H1 (cell line): ENCODE data around the gene HS3ST3B1. TPM values are rescaled to one million over a fixed set of nuclear protein-coding genes. Genes with fewer than 3 reads are reported as not detected.

ENCODE experiments used
- CTCF ChIA-PET: fragments of 300-600 bp; sonication (Branson Sonifier 250); formaldehyde crosslinking; loops from one replicate; lab custom pipeline; 2021; ENCODE audit not compliant: partially characterized antibody; lab: Charles Lee
- POLR2A ChIA-PET: fragments of 300-600 bp; sonication (Branson Sonifier 250); formaldehyde crosslinking; loops from one replicate; lab custom pipeline; 2021; ENCODE audit warnings: inconsistent platforms; ENCODE audit not compliant: partially characterized antibody; lab: Charles Lee
- DNase-seq, 2 experiments: peaks; one replicate each; pipeline versions ENCODE4 v3.0.0 to v3.0.0-alpha.2; 2010 to 2022; ENCODE audit warnings: low spot score in 2 of 2, low read depth in 1 of 2, mixed read lengths in 1 of 2
- FAIRE-seq: peaks from 2 replicates; lab custom pipeline; 2011; peaks lifted over from hg19 to GRCh38; lab: Jason Lieb, UNC
- H2AFZ ChIP-seq: 2 replicates; pipeline ENCODE4 v1.8.1; 2012; ENCODE audit warnings: low read length, inconsistent platforms
- H2AK5ac ChIP-seq: 2 replicates; pipeline ENCODE4 v1.6.1; 2013; ENCODE audit warnings: low read depth, low read length
- H2BK120ac ChIP-seq: replicated peaks from 2 replicates; pipeline ENCODE3; 2013; ENCODE audit warnings: low read depth, low read length, inconsistent platforms
- H2BK12ac ChIP-seq: 2 replicates; pipeline ENCODE4 v1.6.1; 2013; ENCODE audit warnings: low read depth, low read length
- H2BK15ac ChIP-seq: 2 replicates; pipeline ENCODE4 v1.6.1; 2013; ENCODE audit warnings: low read length
- H2BK20ac ChIP-seq: 2 replicates; pipeline ENCODE4 v1.6.1; 2013; ENCODE audit warnings: low read length
- H2BK5ac ChIP-seq: 2 replicates; pipeline ENCODE4 v1.6.1; 2013; ENCODE audit warnings: low read depth, low read length
- H3K14ac ChIP-seq: 2 replicates; pipeline ENCODE4 v1.6.1; 2013; ENCODE audit warnings: inconsistent platforms; ENCODE audit not compliant: insufficient read length
- H3K18ac ChIP-seq: 2 replicates; pipeline ENCODE4 v1.6.1; 2013; ENCODE audit warnings: low read length; ENCODE audit errors: extremely low read depth
- H3K23ac ChIP-seq: 2 replicates; pipeline ENCODE4 v1.6.1; 2013; ENCODE audit warnings: inconsistent platforms; ENCODE audit not compliant: insufficient read length
- H3K23me2 ChIP-seq: 2 replicates; pipeline ENCODE4 v1.6.1; 2013; ENCODE audit warnings: low read depth, low read length
- H3K27ac ChIP-seq: 2 replicates; pipeline ENCODE4 v1.6.1; 2011; ENCODE audit warnings: low read depth, low read length, inconsistent platforms
- H3K27me3 ChIP-seq, 4 experiments: replicated peaks in 1 of 4; 1 replicate in 1 of 4; 2 replicates in 3 of 4; pipeline versions ENCODE4 v1.6.1 to v1.8.1; 2011 to 2013; ENCODE audit warnings: low read length in 3 of 4, mild to moderate bottlenecking in 3 of 4, inconsistent platforms in 2 of 4, mixed read lengths in 2 of 4, moderate library complexity in 1 of 4; ENCODE audit not compliant: control insufficient read depth in 3 of 4, insufficient read depth in 3 of 4; ENCODE audit errors: extremely low read depth in 1 of 4
- H3K36me3 ChIP-seq, 4 experiments: 2 replicates each; pipeline versions ENCODE4 v1.6.1 to v1.8.1; 2011 to 2013; ENCODE audit warnings: mild to moderate bottlenecking in 4 of 4, low read length in 3 of 4, moderate library complexity in 2 of 4, control low read depth in 1 of 4, inconsistent platforms in 1 of 4; ENCODE audit not compliant: insufficient read depth in 4 of 4, control insufficient read depth in 2 of 4
- H3K4ac ChIP-seq: replicated peaks from 2 replicates; pipeline ENCODE3; 2013; ENCODE audit warnings: low read length, low read depth, mixed read lengths, inconsistent platforms; ENCODE audit not compliant: insufficient read length
- H3K4me1 ChIP-seq, 4 experiments: replicated peaks in 1 of 4; 1 replicate in 1 of 4; 2 replicates in 3 of 4; pipeline versions ENCODE4 v1.6.1 to v1.8.1; 2011 to 2013; ENCODE audit warnings: low read length in 3 of 4, inconsistent platforms in 2 of 4, mixed read lengths in 1 of 4; ENCODE audit not compliant: insufficient read depth in 4 of 4, control insufficient read depth in 3 of 4
- H3K4me2 ChIP-seq, 2 experiments: 2 replicates each; pipeline versions ENCODE4 v1.6.1 to v1.8.1; 2011 to 2013; ENCODE audit warnings: low read depth in 2 of 2, low read length in 2 of 2, control low read depth in 1 of 2, inconsistent platforms in 1 of 2, mild to moderate bottlenecking in 1 of 2; ENCODE audit not compliant: insufficient read depth in 1 of 2
- H3K4me3 ChIP-seq, 4 experiments: fragments of 200-600, 300-600 bp in 1 of 4; sonication (generic), shearing (Covaris generic), sonication (Bioruptor Twin) in 1 of 4; 2 replicates each; pipeline versions ENCODE4 v1.5.1 to v1.8.1; 2011 to 2016; ENCODE audit warnings: low read length in 4 of 4, low read depth in 3 of 4, control low read depth in 2 of 4, inconsistent platforms in 2 of 4, mild to moderate bottlenecking in 2 of 4, mixed read lengths in 1 of 4, moderate library complexity in 1 of 4; ENCODE audit not compliant: insufficient read depth in 2 of 4; ENCODE audit errors: extremely low read depth in 1 of 4
- H3K56ac ChIP-seq: replicated peaks from 2 replicates; pipeline ENCODE3; 2013; ENCODE audit warnings: low read depth, mild to moderate bottlenecking, mixed read lengths, low read length, inconsistent platforms; ENCODE audit not compliant: insufficient read length
- H3K79me1 ChIP-seq: 2 replicates; pipeline ENCODE4 v1.6.1; 2013; ENCODE audit warnings: low read depth, low read length, control low read depth
- H3K79me2 ChIP-seq, 2 experiments: 2 replicates each; pipeline versions ENCODE4 v1.6.1 to v1.8.1; 2012 to 2013; ENCODE audit warnings: low read length in 2 of 2, mild to moderate bottlenecking in 2 of 2, inconsistent platforms in 1 of 2; ENCODE audit not compliant: insufficient read depth in 2 of 2, control insufficient read depth in 1 of 2
- H3K9ac ChIP-seq, 4 experiments: replicated peaks in 1 of 4; 1 replicate in 1 of 4; 2 replicates in 3 of 4; pipeline versions ENCODE4 v1.6.1 to v1.8.1; 2011 to 2013; ENCODE audit warnings: low read depth in 3 of 4, low read length in 3 of 4, control low read depth in 2 of 4, mild to moderate bottlenecking in 2 of 4, moderate library complexity in 2 of 4, inconsistent platforms in 1 of 4; ENCODE audit errors: extremely low read depth in 1 of 4
- H3K9me3 ChIP-seq, 2 experiments: 2 replicates each; pipeline versions ENCODE4 v1.6.1 to v1.8.1; 2012 to 2013; ENCODE audit warnings: mild to moderate bottlenecking in 2 of 2, moderate library complexity in 2 of 2, control low read depth in 1 of 2, inconsistent platforms in 1 of 2, low read depth in 1 of 2, low read length in 1 of 2, mixed read lengths in 1 of 2; ENCODE audit not compliant: insufficient read depth in 2 of 2
- H4K20me1 ChIP-seq, 2 experiments: replicated peaks in 1 of 2; 2 replicates each; pipeline versions ENCODE3 to v1.8.1; 2011 to 2013; ENCODE audit warnings: inconsistent platforms in 2 of 2, low read length in 2 of 2, mild to moderate bottlenecking in 1 of 2; ENCODE audit not compliant: insufficient read depth in 2 of 2, control insufficient read depth in 1 of 2
- H4K5ac ChIP-seq: 2 replicates; pipeline ENCODE4 v1.6.1; 2013; ENCODE audit warnings: low read length, low read depth, mixed read lengths, inconsistent platforms; ENCODE audit not compliant: insufficient read length
- H4K8ac ChIP-seq: 2 replicates; pipeline ENCODE4 v1.8.0; 2013; ENCODE audit warnings: mild to moderate bottlenecking, moderate library complexity, low read length, inconsistent platforms; ENCODE audit not compliant: insufficient read depth; ENCODE audit errors: extremely low read depth
- H4K91ac ChIP-seq: replicated peaks from 2 replicates; pipeline ENCODE3; 2013; ENCODE audit warnings: low read length, mixed read lengths, inconsistent platforms; ENCODE audit not compliant: insufficient read length
- CBX5 ChIP-seq: fragments of 300-800, 300-1000 bp; sonication (generic); IDR thresholded peaks from 2 replicates; pipeline ENCODE4 v1.7.1; 2016; ENCODE audit warnings: antibody characterized with exemption, low read length, low read depth
- CEBPB ChIP-seq: IDR thresholded peaks from 2 replicates; pipeline ENCODE4 v1.6.1; 2012; ENCODE audit warnings: low read depth, low read length
- FOSL1 ChIP-seq: IDR thresholded peaks from 2 replicates; pipeline ENCODE4 v1.6.1; 2011; ENCODE audit warnings: mild to moderate bottlenecking, low read depth, low read length, moderate library complexity; ENCODE audit not compliant: insufficient read depth
- GABPA ChIP-seq: IDR thresholded peaks from 2 replicates; pipeline ENCODE4 v1.6.1; 2011; ENCODE audit warnings: mild to moderate bottlenecking, low read length, moderate library complexity, borderline replicate concordance; ENCODE audit not compliant: insufficient read depth
- KDM4A ChIP-seq: IDR thresholded peaks from one replicate; pipeline ENCODE4 v1.7.1; 2012; ENCODE audit warnings: low read depth, mild to moderate bottlenecking, moderate library complexity, low read length, inconsistent platforms; ENCODE audit not compliant: severe bottlenecking
- NANOG ChIP-seq: IDR thresholded peaks from 2 replicates; pipeline ENCODE4 v1.6.1; 2011; ENCODE audit warnings: low read length, low read depth, mild to moderate bottlenecking, inconsistent platforms; ENCODE audit not compliant: insufficient read depth, poor library complexity, severe bottlenecking
- NRF1 ChIP-seq: IDR thresholded peaks from 2 replicates; pipeline ENCODE4 v1.6.1; 2011; ENCODE audit warnings: mild to moderate bottlenecking, low read depth, low read length, improper control_type of control experiment
- RAD21 ChIP-seq, 2 experiments: IDR thresholded peaks in 1 of 2; conservative IDR thresholded peaks in 1 of 2; 2 replicates each; pipeline ENCODE4 v1.6.1; 2011; ENCODE audit warnings: low read depth in 2 of 2, low read length in 2 of 2, improper control_type of control experiment in 1 of 2, inconsistent platforms in 1 of 2, mild to moderate bottlenecking in 1 of 2, moderate library complexity in 1 of 2
- RBBP5 ChIP-seq: IDR thresholded peaks from 2 replicates; pipeline ENCODE4 v1.7.1; 2012; ENCODE audit warnings: low read depth, mild to moderate bottlenecking, inconsistent platforms, low read length, moderate library complexity, borderline replicate concordance
- SIX5 ChIP-seq: IDR thresholded peaks from 2 replicates; pipeline ENCODE4 v1.6.1; 2011; ENCODE audit warnings: mild to moderate bottlenecking, low read depth, low read length
- TAF1 ChIP-seq: IDR thresholded peaks from 2 replicates; pipeline ENCODE4 v1.6.1; 2011; ENCODE audit warnings: mild to moderate bottlenecking, low read depth, low read length
- TAF7 ChIP-seq: optimal IDR thresholded peaks from 2 replicates; pipeline ENCODE3; 2011; ENCODE audit warnings: low read depth, mild to moderate bottlenecking, inconsistent platforms, low read length, moderate library complexity, borderline replicate concordance
- TEAD4 ChIP-seq: IDR thresholded peaks from 2 replicates; pipeline ENCODE4 v1.6.1; 2012; ENCODE audit warnings: low read depth, low read length, inconsistent platforms, mixed read lengths
- WGBS, 2 experiments: shearing (Covaris generic) in 1 of 2; methylation state at CpG; one replicate each; pipeline versions ENCODE4 v1.1.6 to v1.1.7; 2013 to 2015; ENCODE audit warnings: low lambda C conversion rate in 2 of 2, mixed read lengths in 2 of 2, inconsistent platforms in 1 of 2, low coverage in 1 of 2, missing lambda C conversion rate in 1 of 2; ENCODE audit not compliant: insufficient replicate concordance in 2 of 2, insufficient coverage in 1 of 2, insufficient read length in 1 of 2; ENCODE audit errors: extremely low coverage in 1 of 2, missing lambda C conversion rate in 1 of 2; 5-methylcytosine and 5-hydroxymethylcytosine counted together
- polyA plus RNA-seq, 7 experiments: library from polyadenylated mRNA; depleted of rRNA in 3 of 7; stranded (reverse) in 5 of 7; unstranded in 2 of 7; fragments of >200 nt in 5 of 7; fragments of 200-250 nt in 2 of 7; gene quantifications; 1 replicate in 5 of 7; 2 replicates in 1 of 7; 4 replicates in 1 of 7; pipeline versions ENCODE4 v1.2.1 to v1.2.3, GENCODE V29; 2011 to 2013; ENCODE audit warnings: missing spikeins in 2 of 7, mixed read lengths in 2 of 7
- total RNA-seq: library from RNA; stranded (reverse); fragmentation: NEBNext Ultra II Directional; extraction: Animal tissue kit (Norgen Biotek cat#: 25700); gene quantifications from 2 replicates; pipeline ENCODE4 v1.2.1, GENCODE V29; 2021

The HS3ST3B1 gene
- total and polyA plus RNA-seq, 2 of the 8 experiments (the other 6 are each of a cell fraction or from before 2014, with no cell fraction given): 4.7 to 14.4 TPM

GRCh38 chr17:14337596-14338079, 36.8 kb downstream of the HS3ST3B1 start:
- no peak for DNase-seq
- Histone ChIP-seq H3K36me3 (no peaks in the 10 kb centered on the region), H3K27me3 (no peaks in the 10 kb centered on the region), H3K79me1 (peaks cover 4% of the 10 kb centered on the region; the same call in 1 of the 2 replicates), H2AFZ (no peak overlapping the region), H2AK5ac (no peak overlapping the region), H2BK20ac (no peak overlapping the region), H3K23me2 (no peaks in the 10 kb centered on the region; the same call in 1 of the 2 replicates), H3K14ac (no peak overlapping the region), H2BK5ac (no peak overlapping the region), H4K20me1 (peaks cover 0 to 2% of the 10 kb centered on the region in 2 experiments), H2BK120ac (peak overlapping the region; percentile 5), H3K9ac (no peak overlapping the region), H3K4ac (no peak overlapping the region), H4K91ac (peak overlapping the region; percentile 3), H3K23ac (no peak overlapping the region), H3K4me2 (no peak overlapping the region), H2BK15ac (no peak overlapping the region; the same call in 1 of the 2 replicates), H3K4me3 (no peak overlapping the region), H3K56ac (no peak overlapping the region), H3K18ac (no peak overlapping the region), H3K27ac (no peak overlapping the region), H2BK12ac (peak overlapping the region; percentile 29; the same call in 1 of the 2 replicates), H4K5ac (no peak overlapping the region), H3K79me2 (peaks cover 0 to 73% of the 10 kb centered on the region in 2 experiments; a peak in 2 of 4 replicates), H4K8ac (no peak overlapping the region), H3K9me3 (no peaks in the 10 kb centered on the region), H3K4me1 (peaks cover 9 to 14% (median 11%) of the 10 kb centered on the region in 4 experiments)
- POLR2A ChIA-PET: interaction anchor here (0.7 kb wide), 1 partner anchor 9 kb away, joined by 4 read pairs; no protein-coding TSS in a partner anchor
- FAIRE-seq: no peak
- CTCF ChIA-PET: no interaction called here
- 85% methylated on average over 3 of the region's 3 CpGs; no CpG with 5 or more reads in 1 of the 2 experiments for WGBS, 2 experiments
- no peak for TF ChIP-seq TEAD4
- no peak for TF ChIP-seq NANOG
- TF ChIP-seq RAD21 (IDR thresholded peaks at IDR 0.05 in 1 of 2, conservative IDR thresholded peaks at IDR 0.05 in 1 of 2; ENCODE audit: low read depth in 2 of 2, low read length in 2 of 2): no peak
- TF ChIP-seq KDM4A: no peak
- no peak for TF ChIP-seq NRF1
- TF ChIP-seq SIX5: no peak
- TF ChIP-seq CBX5: no peak
- no peak for TF ChIP-seq GABPA
- no peak for TF ChIP-seq TAF7
- TF ChIP-seq TAF1: no peak
- TF ChIP-seq RBBP5: no peak
- TF ChIP-seq CEBPB: no peak
- TF ChIP-seq FOSL1: no peak
